ENCODE data around the gene PHLDA1. TPM values are rescaled to one million over a fixed set of nuclear protein-coding genes. Genes with fewer than 3 reads are reported as not detected.

The PHLDA1 gene
- total and polyA plus RNA-seq, 4 donors = 9.0 to 26.9 (median 21.3) TPM

DNA sequence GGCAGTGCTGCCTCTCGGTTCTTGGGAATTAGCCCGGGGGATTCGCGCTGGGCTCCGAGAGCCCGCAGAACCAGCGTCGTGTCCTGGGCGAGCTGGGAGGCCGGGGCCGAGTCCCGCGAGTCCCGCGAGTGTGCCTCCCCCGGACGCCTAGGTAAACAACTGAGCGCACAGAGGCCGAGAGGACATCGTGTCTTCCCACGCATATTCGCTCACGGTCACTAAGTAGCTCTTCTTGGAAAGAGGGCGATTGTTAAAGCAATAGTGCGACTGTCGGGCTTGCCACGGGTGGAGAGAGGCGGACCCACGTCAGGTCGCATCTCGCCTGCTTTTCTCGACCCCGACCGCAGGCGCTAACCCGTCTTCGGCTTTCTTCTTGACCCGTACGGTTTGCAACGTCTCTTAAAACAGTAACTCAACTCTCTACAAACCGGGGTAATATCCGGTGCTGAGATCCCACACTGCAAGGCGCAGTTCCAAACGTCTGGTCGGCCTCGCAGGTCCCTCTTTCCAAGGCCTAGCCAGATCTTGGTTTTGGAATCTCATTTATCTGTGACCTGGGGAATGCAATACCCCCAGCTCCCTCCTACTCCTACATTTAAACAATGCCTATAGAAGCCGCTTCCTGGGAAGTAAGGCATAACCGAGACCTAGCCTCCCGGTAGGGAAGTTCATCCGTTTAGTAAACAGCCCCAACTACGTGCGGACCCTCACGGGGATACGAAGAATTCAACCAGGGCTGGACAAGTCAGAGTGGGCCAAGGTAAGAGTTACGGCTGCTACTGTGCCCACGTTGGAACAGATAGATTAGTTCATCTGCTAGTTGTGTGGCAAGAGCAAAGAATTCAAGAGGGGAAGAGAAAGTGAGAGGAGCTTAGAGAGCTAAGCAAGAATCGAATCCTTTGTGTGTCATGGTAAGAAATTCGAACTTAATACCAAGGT, 736 bp upstream of the PHLDA1 start:
- Histone ChIP-seq H3K4me1 (ENCODE audit: control insufficient read depth in 1 of 2, insufficient read depth in 2 of 2, low read length in 2 of 2) (no peaks in the 10 kb centered on the region), H3K27me3 (ENCODE audit: control insufficient read depth in 1 of 2, insufficient read depth in 2 of 2, low read length in 1 of 2) (no peaks in the 10 kb centered on the region), H3K4me3 (ENCODE audit: low read length in 2 of 2) (peak overlapping the region; percentile 7 to 73), H3K9me3 (ENCODE audit: control insufficient read depth, low read length) (no peaks in the 10 kb centered on the region), H3K36me3 (ENCODE audit: control insufficient read depth in 1 of 2, insufficient read depth in 2 of 2, low read length in 1 of 2) (no peaks in the 10 kb centered on the region), H3K27ac (ENCODE audit: low read depth in 1 of 2, low read length in 2 of 2) (peak overlapping the region; percentile 45 to 87)
- 12 to 13% methylated on average over 58 of the region's 58 CpGs for WGBS, 2 donors
- DNase-seq (peak; percentile 62 to 88), ATAC-seq (ENCODE audit: low FRiP score) (peak; percentile 73)
- intact Hi-C loops (cut with DNase I) = loop anchor here (2.0 to 10.0 kb wide), 7 partner anchors 55 to 698 kb away; partner anchors contain the start of genes CAPS2 (in 1 of the 2), GLIPR1L1 (in 1 of the 2) and KRR1 (in 1 of the 2)

- DNase-seq (peak in 1 of 2 donors; percentile 80), ATAC-seq (ENCODE audit: low FRiP score) (no peak)
- intact Hi-C loops (cut with DNase I) = loop anchor here (2.0 to 10.0 kb wide), 7 partner anchors 54 to 696 kb away; partner anchors contain the start of genes CAPS2 (in 1 of the 2), GLIPR1L1 (in 1 of the 2) and KRR1 (in 1 of the 2)
- H3K4me3 ChIP-seq (ENCODE audit: low read length in 2 of 2) = peak overlapping the region; percentile 7 to 73
- no peaks in the 10 kb centered on the region for H3K4me1 ChIP-seq (ENCODE audit: control insufficient read depth in 1 of 2, insufficient read depth in 2 of 2, low read length in 2 of 2)
- no peaks in the 10 kb centered on the region for H3K36me3 ChIP-seq (ENCODE audit: control insufficient read depth in 1 of 2, insufficient read depth in 2 of 2, low read length in 1 of 2)
- H3K27ac ChIP-seq (ENCODE audit: low read depth in 1 of 2, low read length in 2 of 2) = peak overlapping the region; percentile 55 to 74
- 0% methylated on average over 26 of the region's 26 CpGs for WGBS, 2 donors
- no peaks in the 10 kb centered on the region for H3K27me3 ChIP-seq (ENCODE audit: control insufficient read depth in 1 of 2, insufficient read depth in 2 of 2, low read length in 1 of 2)
- H3K9me3 ChIP-seq (ENCODE audit: control insufficient read depth, low read length) = no peaks in the 10 kb centered on the region
Measured at GRCh38 chr12:76031081-76031413, 529 bp downstream of the PHLDA1 start.

DNA sequence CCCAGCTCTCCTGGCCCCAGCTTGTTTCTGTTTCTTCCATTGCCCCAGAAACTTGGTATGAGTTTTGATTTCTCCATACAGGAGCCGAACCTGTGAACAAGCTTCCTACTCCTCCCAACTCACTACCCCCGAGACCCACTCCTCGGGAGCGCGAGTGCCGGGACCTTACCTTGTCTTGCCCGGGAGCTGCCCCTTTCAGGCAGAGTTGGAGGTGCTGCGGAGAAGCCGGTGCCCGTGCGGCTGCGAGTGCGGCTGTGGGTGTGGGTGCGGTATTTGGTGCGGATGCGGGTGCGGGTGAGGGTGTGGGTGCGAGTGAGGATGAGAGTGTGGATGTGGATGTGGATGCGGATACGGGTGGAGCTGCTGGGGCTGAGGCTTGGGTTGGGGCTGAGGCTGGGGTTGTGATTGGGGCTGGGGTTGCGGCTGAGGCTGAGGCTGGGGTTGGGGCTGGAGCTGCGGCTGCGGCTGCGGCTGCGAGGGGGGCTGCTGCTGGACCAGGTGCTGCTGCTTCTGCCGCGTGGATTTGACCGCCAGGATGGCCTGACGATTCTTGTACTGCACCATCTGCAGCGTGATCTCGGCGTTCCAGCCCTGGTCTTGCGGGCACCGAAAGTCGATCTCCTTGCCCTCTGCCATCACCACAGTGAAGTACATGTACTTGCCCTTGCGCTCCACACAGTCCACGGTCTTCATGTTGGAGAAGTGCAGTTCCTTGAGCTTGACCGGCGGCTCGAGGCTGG, 1.1 kb downstream of the PHLDA1 start:
- H3K27me3 ChIP-seq (ENCODE audit: control insufficient read depth in 1 of 2, insufficient read depth in 2 of 2, low read length in 1 of 2) = no peaks in the 10 kb centered on the region
- peak overlapping the region in 1 of 2 donors; percentile 55 for H3K27ac ChIP-seq (ENCODE audit: low read depth in 1 of 2, low read length in 2 of 2)
- intact Hi-C loops (cut with DNase I) = loop anchor here (2.0 to 10.0 kb wide), 7 partner anchors 53 to 696 kb away; partner anchors contain the start of genes CAPS2 (in 1 of the 2), GLIPR1L1 (in 1 of the 2) and KRR1 (in 1 of the 2)
- no peaks in the 10 kb centered on the region for H3K9me3 ChIP-seq (ENCODE audit: control insufficient read depth, low read length)
- WGBS, 2 donors = 0 to 1% methylated on average over 38 to 40 of the region's 40 CpGs
- ATAC-seq (ENCODE audit: low FRiP score) (peak; percentile 47), DNase-seq (peak; percentile 70 to 79)
- no peaks in the 10 kb centered on the region for H3K4me1 ChIP-seq (ENCODE audit: control insufficient read depth in 1 of 2, insufficient read depth in 2 of 2, low read length in 2 of 2)
- H3K36me3 ChIP-seq (ENCODE audit: control insufficient read depth in 1 of 2, insufficient read depth in 2 of 2, low read length in 1 of 2) = no peaks in the 10 kb centered on the region
- H3K4me3 ChIP-seq (ENCODE audit: low read length in 2 of 2) = peak overlapping the region; percentile 7 to 73

DNA sequence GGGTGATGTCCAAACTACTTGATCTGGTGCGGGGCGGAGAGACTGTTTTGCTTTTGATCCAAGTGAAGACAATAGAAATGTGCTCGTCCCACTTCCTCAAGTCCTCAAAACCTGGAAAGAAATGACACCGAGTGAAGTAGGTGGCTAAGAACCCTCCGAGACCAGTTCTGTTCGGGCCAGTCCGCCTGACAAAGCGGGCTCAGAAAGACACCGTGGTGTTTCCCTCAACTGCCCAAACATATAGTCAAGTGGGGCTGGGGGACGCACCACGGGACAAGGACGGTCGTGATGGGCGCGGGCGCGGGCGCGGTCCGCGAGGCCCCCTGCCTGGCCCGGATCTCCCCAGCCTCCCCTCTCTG, 1.6 kb downstream of the PHLDA1 start:
- Histone ChIP-seq H3K4me1 (ENCODE audit: control insufficient read depth in 1 of 2, insufficient read depth in 2 of 2, low read length in 2 of 2) (no peaks in the 10 kb centered on the region), H3K36me3 (ENCODE audit: control insufficient read depth in 1 of 2, insufficient read depth in 2 of 2, low read length in 1 of 2) (no peaks in the 10 kb centered on the region), H3K27ac (ENCODE audit: low read depth in 1 of 2, low read length in 2 of 2) (peak overlapping the region in 1 of 2 donors; percentile 55), H3K4me3 (ENCODE audit: low read length in 2 of 2) (peak overlapping the region; percentile 7 to 73), H3K27me3 (ENCODE audit: control insufficient read depth in 1 of 2, insufficient read depth in 2 of 2, low read length in 1 of 2) (no peaks in the 10 kb centered on the region), H3K9me3 (ENCODE audit: control insufficient read depth, low read length) (no peaks in the 10 kb centered on the region)
- intact Hi-C loops (cut with DNase I) = loop anchor here (2.0 to 10.0 kb wide), 7 partner anchors 53 to 695 kb away; partner anchors contain the start of genes CAPS2 (in 1 of the 2), GLIPR1L1 (in 1 of the 2) and KRR1 (in 1 of the 2)
- DNase-seq = peak in 1 of 2 donors; percentile 78
- 1 to 2% methylated on average over 16 to 22 of the region's 22 CpGs for WGBS, 2 donors
- ATAC-seq (ENCODE audit: low FRiP score) = peak; percentile 0

DNA sequence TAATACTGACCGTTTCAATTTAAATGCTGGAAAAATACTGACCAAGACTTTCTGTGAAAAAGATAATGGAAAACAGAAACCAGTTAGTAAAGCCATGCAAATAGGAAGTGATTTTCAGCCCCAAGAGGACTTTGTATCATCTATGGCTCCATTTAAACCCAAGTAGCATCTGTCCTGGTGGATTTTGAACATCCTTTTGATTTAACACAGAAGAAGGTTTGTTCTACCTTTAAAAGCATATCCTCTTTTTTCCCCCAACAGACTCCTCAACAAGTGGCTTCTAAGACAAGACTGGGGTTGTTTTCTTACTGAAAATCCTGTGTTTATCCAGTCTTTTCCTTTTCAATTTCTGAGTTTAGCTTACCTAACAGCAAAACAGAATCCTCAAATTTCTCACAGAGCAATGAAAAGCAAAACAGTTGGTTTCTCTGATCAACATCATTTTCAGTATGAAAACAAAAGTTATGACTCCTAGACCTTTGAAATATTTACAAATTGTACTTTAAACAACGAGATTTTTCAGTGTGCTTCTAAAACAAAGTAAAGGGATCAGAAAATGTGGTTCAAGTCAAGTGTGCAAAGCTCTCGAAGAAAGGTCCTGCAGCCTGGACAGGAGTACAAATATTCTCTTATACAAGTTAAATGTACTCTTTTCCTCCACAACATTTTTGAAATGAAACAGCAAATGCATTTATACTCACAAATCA, 2.9 kb downstream of the PHLDA1 start:
- peak overlapping the region; percentile 14 to 28 for H3K4me3 ChIP-seq (ENCODE audit: low read length in 2 of 2)
- DNase-seq (no peak), ATAC-seq (ENCODE audit: low FRiP score) (no peak)
- intact Hi-C loops (cut with DNase I) = no loop called here
- no peak overlapping the region for H3K27ac ChIP-seq (ENCODE audit: low read depth in 1 of 2, low read length in 2 of 2)
- no peaks in the 10 kb centered on the region for H3K9me3 ChIP-seq (ENCODE audit: control insufficient read depth, low read length)
- no peaks in the 10 kb centered on the region for H3K4me1 ChIP-seq (ENCODE audit: control insufficient read depth in 1 of 2, insufficient read depth in 2 of 2, low read length in 2 of 2)
- no peaks in the 10 kb centered on the region for H3K27me3 ChIP-seq (ENCODE audit: control insufficient read depth in 1 of 2, insufficient read depth in 2 of 2, low read length in 1 of 2)
- 15 to 39% methylated on average over 3 of the region's 3 CpGs for WGBS, 2 donors
- H3K36me3 ChIP-seq (ENCODE audit: control insufficient read depth in 1 of 2, insufficient read depth in 2 of 2, low read length in 1 of 2) = no peaks in the 10 kb centered on the region

DNA sequence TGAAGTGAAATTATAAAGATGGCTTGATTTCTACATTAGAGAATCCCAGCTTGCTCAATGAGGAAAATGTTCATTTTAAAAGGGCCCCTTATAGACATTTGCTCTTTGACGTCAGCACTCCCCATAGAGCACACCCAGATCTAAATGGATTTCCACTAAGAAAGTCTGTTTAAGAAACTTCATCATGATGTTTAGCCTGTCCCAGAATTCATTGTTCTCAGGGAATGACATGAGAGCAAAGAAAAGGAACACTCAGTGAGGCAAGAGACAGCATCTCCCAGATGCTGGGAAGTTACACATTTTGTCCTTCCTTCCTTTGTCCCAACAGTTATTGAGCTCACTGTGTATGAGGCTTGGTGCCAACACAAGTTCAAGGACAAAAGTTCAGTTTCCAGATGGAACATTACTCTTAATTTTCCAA, 4.9 kb downstream of the PHLDA1 start:
- Histone ChIP-seq H3K4me1 (ENCODE audit: control insufficient read depth in 1 of 2, insufficient read depth in 2 of 2, low read length in 2 of 2) (no peaks in the 10 kb centered on the region), H3K9me3 (ENCODE audit: control insufficient read depth, low read length) (no peaks in the 10 kb centered on the region), H3K36me3 (ENCODE audit: control insufficient read depth in 1 of 2, insufficient read depth in 2 of 2, low read length in 1 of 2) (no peaks in the 10 kb centered on the region), H3K27me3 (ENCODE audit: control insufficient read depth in 1 of 2, insufficient read depth in 2 of 2, low read length in 1 of 2) (no peaks in the 10 kb centered on the region), H3K4me3 (ENCODE audit: low read length in 2 of 2) (no peak overlapping the region), H3K27ac (ENCODE audit: low read depth in 1 of 2, low read length in 2 of 2) (no peak overlapping the region)
- no peak for ATAC-seq (ENCODE audit: low FRiP score)
- no peak for DNase-seq
- intact Hi-C loops (cut with DNase I) = no loop called here
- WGBS, 2 donors = 74 to 78% methylated on average over 1 of the region's 1 CpG

DNA sequence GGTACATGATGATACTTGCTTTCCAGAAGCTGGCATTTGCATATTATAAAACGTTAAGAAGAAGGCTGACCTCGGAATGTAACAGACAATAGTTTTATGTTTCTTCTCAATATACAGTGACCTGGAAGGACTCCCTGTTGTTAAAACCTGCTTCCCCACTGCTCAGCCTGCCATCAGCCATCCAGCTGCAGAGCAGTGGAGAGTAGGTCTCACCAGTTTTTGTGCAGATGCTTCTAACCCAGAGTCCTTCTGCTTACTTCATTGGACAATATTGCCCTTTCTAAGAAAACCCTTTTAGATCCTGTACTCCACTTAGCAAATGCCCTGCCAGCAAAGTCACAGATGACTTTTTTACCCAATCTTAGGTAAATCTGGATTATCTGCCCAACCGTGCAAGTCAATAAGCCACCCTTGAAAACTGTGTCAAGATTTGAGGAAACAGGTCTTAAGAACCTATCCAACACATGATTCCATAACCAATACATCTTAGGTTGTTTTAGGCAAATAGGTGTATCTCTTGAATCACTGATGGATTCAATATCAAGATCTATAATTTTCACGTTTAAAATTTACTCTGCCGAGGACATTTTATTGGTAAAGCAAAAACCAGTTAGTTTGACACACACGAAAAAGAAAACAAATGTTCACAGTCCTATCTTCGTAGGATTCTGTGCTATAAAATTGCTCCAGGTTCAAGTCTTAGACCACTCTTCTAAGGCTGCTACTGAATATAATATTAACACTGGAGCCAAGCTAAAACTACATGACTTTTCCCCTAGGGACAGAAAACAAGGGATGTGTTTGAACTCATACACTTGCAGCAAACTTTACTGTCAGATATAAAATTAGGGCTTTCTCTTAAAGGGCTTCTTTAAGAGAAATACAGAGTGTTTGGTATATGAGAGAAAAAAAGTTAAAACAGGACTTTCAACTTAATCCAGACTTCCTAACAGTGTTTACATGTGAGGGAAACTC, 5.7 kb downstream of the PHLDA1 start:
- Histone ChIP-seq H3K27me3 (ENCODE audit: control insufficient read depth in 1 of 2, insufficient read depth in 2 of 2, low read length in 1 of 2) (no peaks in the 10 kb centered on the region), H3K4me1 (ENCODE audit: control insufficient read depth in 1 of 2, insufficient read depth in 2 of 2, low read length in 2 of 2) (no peaks in the 10 kb centered on the region), H3K9me3 (ENCODE audit: control insufficient read depth, low read length) (no peaks in the 10 kb centered on the region), H3K27ac (ENCODE audit: low read depth in 1 of 2, low read length in 2 of 2) (no peak overlapping the region), H3K36me3 (ENCODE audit: control insufficient read depth in 1 of 2, insufficient read depth in 2 of 2, low read length in 1 of 2) (no peaks in the 10 kb centered on the region), H3K4me3 (ENCODE audit: low read length in 2 of 2) (no peak overlapping the region)
- intact Hi-C loops (cut with DNase I) = no loop called here
- WGBS, 2 donors = 68 to 80% methylated on average over 7 of the region's 7 CpGs
- no peak for DNase-seq
- no peak for ATAC-seq (ENCODE audit: low FRiP score)
